ENCODE data around the gene KIF21B. TPM values are rescaled to one million over a fixed set of nuclear protein-coding genes. Genes with fewer than 3 reads are reported as not detected.

Gene KIF21B
- total and polyA plus RNA-seq, 9 of the 15 experiments (the other 6 are each of a cell fraction or from before 2014, with no cell fraction given) = 0.46 to 13.4 (median 5.9) TPM

DNA sequence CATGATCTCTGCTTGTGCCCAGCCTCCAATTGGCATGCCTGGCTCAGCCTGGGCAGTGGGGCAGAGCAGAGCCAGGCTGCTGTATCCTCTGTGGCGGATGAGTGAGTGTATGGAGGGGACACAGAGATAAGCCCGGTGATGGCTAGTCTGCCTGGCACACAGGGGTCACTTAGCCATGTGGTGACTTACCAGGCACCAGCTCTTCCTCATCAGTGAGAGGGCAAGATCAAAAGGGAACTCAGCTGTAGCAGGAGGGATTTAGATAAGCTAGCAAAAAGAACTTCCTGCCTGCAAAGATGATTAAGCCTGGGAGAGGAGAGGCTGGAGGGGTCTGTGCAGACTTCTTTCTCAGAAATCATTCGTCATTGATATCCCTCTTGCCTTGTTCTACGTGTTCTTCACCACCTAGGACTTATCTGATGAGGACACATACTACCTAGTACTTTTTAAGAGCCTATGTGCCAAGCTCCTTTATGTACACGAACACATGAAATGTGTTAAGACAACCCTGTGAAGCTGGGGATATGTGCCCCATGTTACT, 7.9 kb downstream of the KIF21B start (continued):
- TF ChIP-seq HNRNPL (IDR thresholded peaks at IDR 0.05; ENCODE audit: low read depth, low read length) (peak; percentile 33; the same call in 1 of the 2 replicates), LEF1 (IDR thresholded peaks at IDR 0.05) (peak; percentile 93), CC2D1A (IDR thresholded peaks at IDR 0.05) (no peak; the same call in 1 of the 2 replicates), TCF7 (IDR thresholded peaks at IDR 0.05; ENCODE audit: borderline replicate concordance) (peak; percentile 98), FOXJ3 (CRISPR knock-in tag; IDR thresholded peaks at IDR 0.05) (no peak), SMARCA4 (IDR thresholded peaks at IDR 0.05) (peak; percentile 79), SPI1 (IDR thresholded peaks at IDR 0.05; ENCODE audit: borderline replicate concordance, low read depth, low read length) (peak; percentile 81), ARID1B (IDR thresholded peaks at IDR 0.05) (peak; percentile 90), STAT5A (IDR thresholded peaks at IDR 0.05; ENCODE audit: borderline replicate concordance, low read length) (peak; percentile 84), SOX6 (IDR thresholded peaks at IDR 0.05) (peak; percentile 41; the same call in 1 of the 2 replicates), ZNF316 (IDR thresholded peaks at IDR 0.05) (0 out of 2 replicates have a peak, but pooled peaks have one; percentile 17), FOSL1 (tag; conservative IDR thresholded peaks at IDR 0.05) (peak; percentile 28; the same call in 1 of the 2 replicates), HDGF (IDR thresholded peaks at IDR 0.05) (no peak), DPF2 (IDR thresholded peaks at IDR 0.05) (peak; percentile 87), MTA1 (IDR thresholded peaks at IDR 0.05; ENCODE audit: borderline replicate concordance) (0 out of 2 replicates have a peak, but pooled peaks have one; percentile 40), TBL1XR1 (IDR thresholded peaks at IDR 0.05; ENCODE audit: low read length in 2 of 2) (peak in 1 of 2 experiments; percentile 68; a peak in 1 of 4 replicates), KDM1A (IDR thresholded peaks at IDR 0.05) (peak in 1 of 2 experiments; percentile 50; a peak in 2 of 4 replicates), ZKSCAN1 (IDR thresholded peaks at IDR 0.05; ENCODE audit: low read depth, low read length) (0 out of 2 replicates have a peak, but pooled peaks have one; percentile 38), PHF8 (IDR thresholded peaks at IDR 0.05; ENCODE audit: borderline replicate concordance, low read length) (no peak)
- TF ChIP-seq, protein P1, sequence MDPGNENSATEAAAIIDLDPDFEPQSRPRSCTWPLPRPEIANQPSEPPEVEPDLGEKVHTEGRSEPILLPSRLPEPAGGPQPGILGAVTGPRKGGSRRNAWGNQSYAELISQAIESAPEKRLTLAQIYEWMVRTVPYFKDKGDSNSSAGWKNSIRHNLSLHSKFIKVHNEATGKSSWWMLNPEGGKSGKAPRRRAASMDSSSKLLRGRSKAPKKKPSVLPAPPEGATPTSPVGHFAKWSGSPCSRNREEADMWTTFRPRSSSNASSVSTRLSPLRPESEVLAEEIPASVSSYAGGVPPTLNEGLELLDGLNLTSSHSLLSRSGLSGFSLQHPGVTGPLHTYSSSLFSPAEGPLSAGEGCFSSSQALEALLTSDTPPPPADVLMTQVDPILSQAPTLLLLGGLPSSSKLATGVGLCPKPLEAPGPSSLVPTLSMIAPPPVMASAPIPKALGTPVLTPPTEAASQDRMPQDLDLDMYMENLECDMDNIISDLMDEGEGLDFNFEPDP (CRISPR knock-in tag; IDR thresholded peaks at IDR 0.05) = no peak
- TF ChIP-seq, protein P2, sequence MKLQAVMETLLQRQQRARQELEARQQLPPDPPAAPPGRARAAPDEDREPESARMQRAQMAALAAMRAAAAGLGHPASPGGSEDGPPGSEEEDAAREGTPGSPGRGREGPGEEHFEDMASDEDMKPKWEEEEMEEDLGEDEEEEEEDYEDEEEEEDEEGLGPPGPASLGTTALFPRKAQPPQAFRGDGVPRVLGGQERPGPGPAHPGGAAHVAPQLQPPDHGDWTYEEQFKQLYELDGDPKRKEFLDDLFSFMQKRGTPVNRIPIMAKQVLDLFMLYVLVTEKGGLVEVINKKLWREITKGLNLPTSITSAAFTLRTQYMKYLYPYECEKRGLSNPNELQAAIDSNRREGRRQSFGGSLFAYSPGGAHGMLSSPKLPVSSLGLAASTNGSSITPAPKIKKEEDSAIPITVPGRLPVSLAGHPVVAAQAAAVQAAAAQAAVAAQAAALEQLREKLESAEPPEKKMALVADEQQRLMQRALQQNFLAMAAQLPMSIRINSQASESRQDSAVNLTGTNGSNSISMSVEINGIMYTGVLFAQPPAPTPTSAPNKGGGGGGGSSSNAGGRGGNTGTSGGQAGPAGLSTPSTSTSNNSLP (IDR thresholded peaks at IDR 0.05; ENCODE audit: borderline replicate concordance, low read depth, low read length) = peak; percentile 78
- TF ChIP-seq, protein P3, sequence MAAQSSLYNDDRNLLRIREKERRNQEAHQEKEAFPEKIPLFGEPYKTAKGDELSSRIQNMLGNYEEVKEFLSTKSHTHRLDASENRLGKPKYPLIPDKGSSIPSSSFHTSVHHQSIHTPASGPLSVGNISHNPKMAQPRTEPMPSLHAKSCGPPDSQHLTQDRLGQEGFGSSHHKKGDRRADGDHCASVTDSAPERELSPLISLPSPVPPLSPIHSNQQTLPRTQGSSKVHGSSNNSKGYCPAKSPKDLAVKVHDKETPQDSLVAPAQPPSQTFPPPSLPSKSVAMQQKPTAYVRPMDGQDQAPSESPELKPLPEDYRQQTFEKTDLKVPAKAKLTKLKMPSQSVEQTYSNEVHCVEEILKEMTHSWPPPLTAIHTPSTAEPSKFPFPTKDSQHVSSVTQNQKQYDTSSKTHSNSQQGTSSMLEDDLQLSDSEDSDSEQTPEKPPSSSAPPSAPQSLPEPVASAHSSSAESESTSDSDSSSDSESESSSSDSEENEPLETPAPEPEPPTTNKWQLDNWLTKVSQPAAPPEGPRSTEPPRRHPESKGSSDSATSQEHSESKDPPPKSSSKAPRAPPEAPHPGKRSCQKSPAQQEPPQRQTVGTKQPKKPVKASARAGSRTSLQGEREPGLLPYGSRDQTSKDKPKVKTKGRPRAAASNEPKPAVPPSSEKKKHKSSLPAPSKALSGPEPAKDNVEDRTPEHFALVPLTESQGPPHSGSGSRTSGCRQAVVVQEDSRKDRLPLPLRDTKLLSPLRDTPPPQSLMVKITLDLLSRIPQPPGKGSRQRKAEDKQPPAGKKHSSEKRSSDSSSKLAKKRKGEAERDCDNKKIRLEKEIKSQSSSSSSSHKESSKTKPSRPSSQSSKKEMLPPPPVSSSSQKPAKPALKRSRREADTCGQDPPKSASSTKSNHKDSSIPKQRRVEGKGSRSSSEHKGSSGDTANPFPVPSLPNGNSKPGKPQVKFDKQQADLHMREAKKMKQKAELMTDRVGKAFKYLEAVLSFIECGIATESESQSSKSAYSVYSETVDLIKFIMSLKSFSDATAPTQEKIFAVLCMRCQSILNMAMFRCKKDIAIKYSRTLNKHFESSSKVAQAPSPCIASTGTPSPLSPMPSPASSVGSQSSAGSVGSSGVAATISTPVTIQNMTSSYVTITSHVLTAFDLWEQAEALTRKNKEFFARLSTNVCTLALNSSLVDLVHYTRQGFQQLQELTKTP (IDR thresholded peaks at IDR 0.05; ENCODE audit: low read depth in 1 of 2, partially characterized antibody in 2 of 2) = peak in 1 of 2 experiments; percentile 25
